GM04504 (cell line): ENCODE measurements around the gene HEXB.
"Not testable (repeated sequence)": the region's sequence is repeated elsewhere in the genome, so short reads cannot be mapped to it uniquely, and the experiment has no call there.

ENCODE experiments used
- DNase-seq: peaks from one replicate; pipeline ENCODE4 v3.0.0-alpha.2; 2012; ENCODE audit warnings: low read depth

HEXB gene

DNA sequence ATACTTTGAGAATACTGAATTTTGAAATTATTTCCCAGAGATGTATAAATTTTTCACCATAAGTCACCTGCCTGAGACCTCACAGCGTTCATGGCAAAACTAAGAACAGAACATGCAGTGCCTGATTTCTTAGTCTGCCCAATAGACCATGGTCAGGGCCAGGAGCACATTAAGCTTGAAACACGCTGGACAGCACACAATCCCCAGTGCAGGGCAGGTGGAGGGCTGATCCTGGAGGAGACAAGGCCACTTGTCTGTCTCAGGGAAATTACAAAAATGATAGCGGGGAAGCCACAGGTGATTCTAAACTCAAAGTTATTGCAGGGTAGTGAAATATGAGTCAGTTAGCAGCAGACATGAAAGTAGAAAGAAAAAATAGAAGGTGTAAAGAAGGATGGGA is 25.9 kb upstream of the HEXB start:
- DNase-seq = no peak

DNA sequence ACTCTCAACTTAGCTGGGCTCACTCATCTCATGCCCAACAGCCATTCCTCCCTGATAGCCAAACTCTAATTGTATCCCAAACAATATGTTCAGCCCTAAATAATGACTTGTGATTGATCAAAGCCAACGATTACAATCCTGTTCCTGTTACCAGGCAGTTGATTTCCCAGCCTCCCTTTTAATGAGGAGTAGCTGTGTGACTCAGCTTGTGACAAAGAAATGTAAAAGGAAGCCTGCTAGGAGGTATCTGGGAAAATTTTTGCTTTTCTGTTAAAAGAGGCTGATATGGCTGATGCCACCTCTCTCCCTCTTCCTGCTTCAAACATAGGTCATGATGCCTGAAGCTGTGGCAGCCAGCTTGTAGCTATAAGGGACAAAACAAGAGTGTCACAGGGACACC is 24.9 kb upstream of the HEXB start:
- DNase-seq = no peak

DNA sequence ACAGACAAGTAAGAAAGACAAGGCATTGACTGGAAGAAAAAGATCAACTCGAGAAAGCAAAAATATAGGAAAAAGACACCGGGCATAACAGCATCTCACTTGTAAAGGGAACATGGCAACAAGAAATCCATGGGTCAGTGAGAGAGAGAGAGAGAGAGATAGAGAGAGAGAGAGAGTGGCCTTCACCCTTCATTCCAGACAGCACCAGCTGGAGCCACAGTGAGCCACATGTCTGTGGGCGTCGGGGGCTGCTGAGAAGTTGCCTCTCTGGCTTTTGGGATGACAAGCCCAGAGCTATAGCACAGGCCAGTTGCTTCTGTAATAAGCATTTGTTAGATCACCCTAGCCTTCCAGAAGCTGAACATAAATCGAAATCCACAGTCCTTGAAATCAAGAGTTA is 24.2 kb upstream of the HEXB start:
- no peak for DNase-seq

- DNase-seq = no peak
Measured at GRCh38 chr5:74664551-74664950, 20.5 kb upstream of the HEXB start.

DNA sequence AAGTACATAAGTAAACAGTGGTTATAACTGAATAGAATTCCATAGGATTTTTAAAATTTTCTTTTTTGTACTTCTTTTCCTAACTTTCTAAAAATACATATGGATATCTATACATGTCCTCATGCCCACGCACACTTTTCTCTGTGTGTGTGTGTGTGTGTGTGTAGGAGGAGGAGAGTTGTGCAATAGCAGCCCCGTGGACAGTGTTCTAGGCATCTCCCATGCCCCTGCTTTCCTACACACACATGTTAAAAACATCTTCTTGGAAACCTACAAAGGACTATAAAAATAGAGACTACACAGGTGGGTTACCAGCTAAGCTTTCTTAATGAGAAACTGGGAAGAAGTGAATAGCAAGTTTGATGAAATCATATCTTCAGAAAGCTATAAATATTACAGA is 19.8 kb upstream of the HEXB start:
- no peak for DNase-seq

DNA sequence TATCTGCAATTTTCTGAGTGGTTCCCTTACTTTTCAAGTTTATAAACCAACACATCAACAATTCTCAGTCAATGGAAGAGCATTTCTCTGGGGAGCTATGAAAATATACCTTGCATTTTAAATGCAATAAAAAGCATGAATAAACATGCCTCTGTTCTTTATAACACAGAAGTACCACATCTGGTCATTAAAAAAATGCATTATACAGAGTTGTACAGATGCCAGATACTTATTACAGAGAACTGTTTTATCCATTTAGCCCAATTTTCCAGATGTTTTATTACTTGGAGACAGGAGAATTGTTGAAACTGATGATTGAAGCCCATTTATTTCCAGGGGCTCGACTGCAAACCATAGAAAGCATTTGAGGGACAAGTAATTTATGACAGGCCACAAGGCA is 19.2 kb upstream of the HEXB start:
- DNase-seq = no peak

GRCh38 chr5:74667396-74667795 is 17.6 kb upstream of the HEXB start:
- DNase-seq = no peak

DNA sequence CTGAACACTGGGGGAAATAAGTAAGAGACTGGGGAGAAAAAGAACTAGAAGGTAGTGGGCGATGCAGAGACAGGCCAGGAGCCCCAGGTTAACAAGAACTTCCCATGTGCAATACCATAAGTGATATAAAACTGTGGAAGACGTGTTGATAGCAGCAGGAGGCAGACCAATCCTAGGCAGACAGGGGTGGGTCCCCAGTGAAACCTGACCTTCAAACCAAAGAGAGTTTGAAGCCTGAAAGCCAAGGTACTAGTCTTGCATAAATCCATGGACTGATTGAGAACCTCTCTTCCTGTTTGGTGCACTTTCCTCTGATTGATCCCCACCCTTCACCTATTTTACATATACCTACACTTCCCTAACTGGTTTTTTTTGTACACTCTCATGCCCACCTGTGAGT is 15.2 kb upstream of the HEXB start:
- no peak for DNase-seq

GRCh38 chr5:74670396-74671038 is 14.5 kb upstream of the HEXB start:
- no peak for DNase-seq

DNA sequence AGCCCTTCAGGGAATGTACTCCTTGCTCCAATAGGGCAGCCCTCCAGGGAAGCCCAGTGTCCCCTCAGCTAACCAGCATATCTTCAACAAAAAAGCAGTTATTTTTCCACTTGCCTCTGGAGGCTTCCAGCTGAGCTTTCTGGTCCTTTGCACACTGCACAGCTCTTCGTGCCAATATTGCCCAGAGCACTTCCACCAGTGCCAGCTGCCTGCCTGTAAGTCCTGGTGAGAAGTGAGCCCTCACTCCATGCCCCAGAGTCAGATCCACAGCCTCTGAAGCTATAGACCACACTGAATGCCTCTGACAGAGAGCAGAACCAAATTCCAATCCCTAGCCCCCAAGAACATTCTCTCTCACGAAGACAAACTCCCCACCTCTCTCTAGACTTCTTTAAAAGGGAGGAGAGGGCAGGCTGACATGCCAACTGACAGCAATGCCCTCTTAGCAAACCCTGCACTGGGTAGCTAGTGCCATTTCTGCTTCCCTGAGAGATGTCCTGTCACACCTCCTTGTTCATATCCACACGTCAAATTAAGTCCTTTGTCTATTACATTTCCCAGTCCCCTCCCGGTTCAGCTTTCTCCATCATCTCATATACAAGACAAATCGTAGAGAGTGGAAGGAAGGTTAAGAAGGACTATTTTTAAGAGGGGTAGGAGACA is 12.7 kb upstream of the HEXB start:
- DNase-seq = no peak

GRCh38 chr5:74673011-74673790 is 11.8 kb upstream of the HEXB start:
- no peak for DNase-seq

- DNase-seq = not testable (repeated sequence)
Measured at GRCh38 chr5:74676466-74676865, 8.6 kb upstream of the HEXB start.

- not testable (repeated sequence) for DNase-seq
Measured at GRCh38 chr5:74678123-74678522, 6.9 kb upstream of the HEXB start.

DNA sequence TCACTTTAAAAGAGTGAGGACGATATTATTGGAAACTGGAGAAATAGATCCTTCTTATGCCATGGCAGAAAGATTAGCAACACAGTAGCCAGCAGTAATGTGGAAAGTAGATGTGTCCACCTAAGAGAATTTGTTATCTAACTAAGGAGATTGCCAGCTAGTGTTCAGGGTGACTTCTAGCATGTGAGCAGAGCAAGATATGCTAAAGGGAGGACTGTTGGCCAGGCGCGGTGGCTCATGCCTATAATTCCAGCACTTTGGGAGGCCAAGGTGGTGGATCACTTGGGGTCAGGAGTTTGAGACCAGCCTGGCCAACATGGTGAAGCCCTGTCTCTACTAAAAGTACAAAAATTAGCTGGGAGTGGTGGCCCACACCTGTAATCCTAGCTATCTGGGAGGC is 5.7 kb upstream of the HEXB start:
- not testable (repeated sequence) for DNase-seq

DNA sequence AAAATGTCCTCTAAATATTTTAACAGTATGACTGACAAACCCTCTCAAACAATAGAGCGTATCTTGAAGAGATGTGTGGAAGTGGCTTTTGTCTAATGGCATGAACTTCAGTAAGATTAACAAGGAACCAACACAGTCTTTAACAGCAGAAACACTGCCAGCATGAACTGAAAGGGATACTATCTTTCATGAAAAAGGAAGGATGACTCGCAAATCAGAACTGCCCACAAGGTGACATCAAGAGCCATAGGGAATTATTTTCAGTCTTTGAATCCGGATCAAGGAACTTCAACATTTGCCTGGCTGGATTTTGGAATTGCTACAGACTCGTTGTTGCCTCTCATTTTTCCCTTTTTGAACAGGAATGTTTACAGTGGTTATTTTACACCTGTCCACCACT is 5.1 kb upstream of the HEXB start:
- no peak for DNase-seq

- DNase-seq = no peak
Measured at GRCh38 chr5:74685979-74686631, 1.1 kb downstream of the HEXB start.

- no peak for DNase-seq
Measured at GRCh38 chr5:74686962-74687751, 2.1 kb downstream of the HEXB start.

DNA sequence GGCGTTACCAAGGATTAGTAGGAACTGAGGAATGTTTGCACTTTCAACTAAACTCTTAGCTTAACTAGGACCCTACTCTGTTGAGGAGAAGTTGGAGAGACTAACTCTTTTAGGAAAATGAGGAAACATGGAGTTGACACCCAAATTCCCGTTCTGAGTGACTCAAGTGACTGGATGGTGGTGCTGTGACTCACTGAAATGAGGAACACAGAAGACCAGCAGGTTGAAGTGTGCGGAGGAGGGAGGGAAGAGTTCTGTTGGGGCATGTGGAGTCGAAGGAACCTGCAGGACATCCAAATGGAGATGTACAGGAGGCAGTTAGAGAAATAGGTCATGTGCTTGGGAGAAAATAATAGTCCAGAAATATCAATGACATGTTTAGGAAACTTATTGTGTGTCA is 8.2 kb downstream of the HEXB start:
- DNase-seq = no peak

DNA sequence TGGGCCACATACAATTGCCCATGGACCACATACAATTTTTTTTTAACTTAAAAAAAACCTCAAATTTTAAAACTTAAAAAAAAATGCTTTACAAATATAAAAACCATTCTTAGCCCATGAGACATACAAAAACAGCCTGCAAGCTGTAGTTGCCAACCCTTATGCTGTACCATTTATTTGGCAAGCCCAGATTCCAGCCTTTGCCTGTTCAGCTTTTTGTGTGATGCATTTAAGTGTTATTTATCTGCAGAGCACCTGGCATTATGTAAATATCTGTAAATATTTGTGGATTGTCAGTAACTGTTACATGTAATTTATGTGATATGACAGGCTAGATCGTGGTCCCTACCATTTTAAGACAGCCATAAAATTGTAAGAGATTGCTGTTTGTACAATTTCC is 32.6 kb downstream of the HEXB start:
- DNase-seq = no peak

GRCh38 chr5:74722271-74722670 is 37.2 kb downstream of the HEXB start:
- DNase-seq = no peak

GRCh38 chr5:74725331-74725730 is 40.3 kb downstream of the HEXB start:
- no peak for DNase-seq

GRCh38 chr5:74736759-74737158 is 51.7 kb downstream of the HEXB start:
- no peak for DNase-seq
